GM21619 (cell line): Measurements from ENCODE around the gene GSTA4.
"Not testable (repeated sequence)": the region's sequence is repeated elsewhere in the genome, so short reads cannot be mapped to it uniquely, and the experiment has no call there.

Experiments
- ATAC-seq: cut with Tn5 transposase; IDR thresholded peaks from one replicate; pipeline ENCODE4 v1.9.1; 2021; ENCODE audit not compliant: unreplicated experiment

GSTA4 gene

GRCh38 chr6:52976591-52977035 lies 18.5 kb downstream of the GSTA4 start:
- ATAC-seq = peak; percentile 85

GRCh38 chr6:52976149-52976548 lies 18.9 kb downstream of the GSTA4 start:
- ATAC-seq = no peak

- no peak for ATAC-seq
These were observed 19.5 kb downstream of the GSTA4 start for GRCh38 chr6:52975580-52975979.

GRCh38 chr6:52972989-52973388 lies 22.1 kb downstream of the GSTA4 start:
- no peak for ATAC-seq

GRCh38 chr6:52969359-52969758 lies 25.7 kb downstream of the GSTA4 start:
- no peak for ATAC-seq

- no peak for ATAC-seq
These were observed 29.0 kb downstream of the GSTA4 start for GRCh38 chr6:52966101-52966500.

GRCh38 chr6:52965380-52965779 lies 29.7 kb downstream of the GSTA4 start:
- no peak for ATAC-seq

GRCh38 chr6:52964318-52964717 lies 30.8 kb downstream of the GSTA4 start:
- ATAC-seq = no peak

- ATAC-seq = no peak
These were observed 32.4 kb downstream of the GSTA4 start for GRCh38 chr6:52962701-52963100.

GRCh38 chr6:52961022-52961421 lies 34.1 kb downstream of the GSTA4 start:
- ATAC-seq = not testable (repeated sequence)

GRCh38 chr6:52960211-52960610 lies 34.9 kb downstream of the GSTA4 start:
- not testable (repeated sequence) for ATAC-seq

- ATAC-seq = no peak
These were observed 36.4 kb downstream of the GSTA4 start for GRCh38 chr6:52958546-52959255.

- no peak for ATAC-seq
These were observed 39.2 kb downstream of the GSTA4 start for GRCh38 chr6:52955871-52956270.

- peak; percentile 65 for ATAC-seq
These were observed 40.9 kb downstream of the GSTA4 start for GRCh38 chr6:52953911-52954839.

GRCh38 chr6:52946306-52946705 lies 48.8 kb downstream of the GSTA4 start:
- ATAC-seq = no peak

GRCh38 chr6:52942821-52943220 lies 52.3 kb downstream of the GSTA4 start:
- ATAC-seq = not testable (repeated sequence)

GRCh38 chr6:52942221-52942620 lies 52.9 kb downstream of the GSTA4 start:
- no peak for ATAC-seq

- no peak for ATAC-seq
These were observed 57.2 kb downstream of the GSTA4 start for GRCh38 chr6:52937908-52938307.

- ATAC-seq = no peak
These were observed 61.3 kb downstream of the GSTA4 start for GRCh38 chr6:52933778-52934177.

GRCh38 chr6:52931351-52931750 lies 63.7 kb downstream of the GSTA4 start:
- no peak for ATAC-seq

- ATAC-seq = no peak
These were observed 65.5 kb downstream of the GSTA4 start for GRCh38 chr6:52929321-52930164.
